Activated CD4-positive, alpha-beta T cell treated with anti-CD3 and anti-CD28 coated beads for 4 hours (primary cell): ENCODE measurements around the gene CLCF1.

ENCODE experiments used
- DNase-seq, 2 donors: peaks; one replicate each; pipeline ENCODE4 v3.0.0-alpha.2; 2020

The CLCF1 gene

GRCh38 chr11:67372993-67373647, at the start of gene CLCF1:
TSS of gene CLCF1 (minus strand) at chr11:67373598. CDS start at chr11:67373539, 59 bp downstream.
- no peak for DNase-seq

- no peak for DNase-seq
Measured at GRCh38 chr11:67422891-67423290, 49.5 kb upstream of the CLCF1 start.

GRCh38 chr11:67421430-67422031, 48.1 kb upstream of the CLCF1 start:
- DNase-seq, result no peak

- peak; percentile 98 for DNase-seq
Measured at GRCh38 chr11:67420646-67421429, 47.4 kb upstream of the CLCF1 start.

- peak in 1 of 2 donors; percentile 40 for DNase-seq
Measured at GRCh38 chr11:67420147-67420645, 46.8 kb upstream of the CLCF1 start.

- DNase-seq, result peak in 1 of 2 donors; percentile 13
Measured at GRCh38 chr11:67419325-67420049, 46.1 kb upstream of the CLCF1 start.

GRCh38 chr11:67418476-67419281, 45.3 kb upstream of the CLCF1 start:
- peak in 1 of 2 donors; percentile 36 for DNase-seq

GRCh38 chr11:67417425-67417824, 44.0 kb upstream of the CLCF1 start:
- DNase-seq, result no peak

GRCh38 chr11:67416416-67417335, 43.3 kb upstream of the CLCF1 start:
- DNase-seq, result peak; percentile 74 to 80

GRCh38 chr11:67415501-67416304, 42.3 kb upstream of the CLCF1 start, which contains the start of gene CARNS1:
TSS of gene CARNS1 (plus strand) at chr11:67415678. CDS start at chr11:67416200, 522 bp downstream.
- DNase-seq, result no peak

- no peak for DNase-seq
Measured at GRCh38 chr11:67413266-67413849, 40.0 kb upstream of the CLCF1 start.

- no peak for DNase-seq
Measured at GRCh38 chr11:67412495-67413179, 39.2 kb upstream of the CLCF1 start.

- DNase-seq, result no peak
Measured at GRCh38 chr11:67411785-67412152, 38.4 kb upstream of the CLCF1 start.

- DNase-seq, result no peak
Measured at GRCh38 chr11:67410984-67411784, 37.8 kb upstream of the CLCF1 start.

- DNase-seq, result no peak
Measured at GRCh38 chr11:67410369-67410831, 37.0 kb upstream of the CLCF1 start.

GRCh38 chr11:67409781-67410368, 36.5 kb upstream of the CLCF1 start:
- no peak for DNase-seq

GRCh38 chr11:67409261-67409666, 35.9 kb upstream of the CLCF1 start:
- DNase-seq, result peak in 1 of 2 donors; percentile 56
